Stimulated activated CD4-positive, alpha-beta T cell treated with anti-CD3 and anti-CD28 coated beads, Interleukin-12 subunit alpha, Interleukin-12 subunit beta, amount 100 ng/mL, for 24 hours (primary cell): ENCODE results near the gene OTOS.

Experiments
- DNase-seq, 2 experiments: peaks; one replicate each; pipeline ENCODE4 v3.0.0-alpha.2; 2020; ENCODE audit warnings: low read depth in 2 of 2

OTOS gene

GRCh38 chr2:240121675-240122074, 18.8 kb downstream of the OTOS start:
- DNase-seq: no peak

- DNase-seq: no peak
Observed at GRCh38 chr2:240121190-240121589, 19.3 kb downstream of the OTOS start.

DNA sequence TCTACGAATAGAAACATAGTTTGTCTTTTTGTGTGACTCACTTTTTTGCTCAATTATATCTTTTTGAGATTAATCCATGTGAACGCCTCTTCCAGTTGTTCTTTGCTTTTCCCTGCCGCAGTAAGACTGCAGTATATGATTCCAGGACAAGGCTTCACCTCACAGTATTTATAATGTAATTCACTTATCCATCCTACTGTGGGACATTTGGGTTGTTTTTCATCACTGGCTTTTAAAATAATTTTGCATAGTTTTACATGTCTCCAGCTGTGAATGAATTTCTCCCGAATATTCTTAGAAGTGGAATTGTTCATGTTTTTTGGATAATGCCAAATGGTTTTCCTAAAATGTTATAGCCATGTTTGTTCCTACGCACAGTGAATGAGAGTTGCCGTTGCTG, 26.2 kb downstream of the OTOS start:
- DNase-seq: no peak

GRCh38 chr2:240112914-240113690, 27.4 kb downstream of the OTOS start:
- no peak for DNase-seq

DNA sequence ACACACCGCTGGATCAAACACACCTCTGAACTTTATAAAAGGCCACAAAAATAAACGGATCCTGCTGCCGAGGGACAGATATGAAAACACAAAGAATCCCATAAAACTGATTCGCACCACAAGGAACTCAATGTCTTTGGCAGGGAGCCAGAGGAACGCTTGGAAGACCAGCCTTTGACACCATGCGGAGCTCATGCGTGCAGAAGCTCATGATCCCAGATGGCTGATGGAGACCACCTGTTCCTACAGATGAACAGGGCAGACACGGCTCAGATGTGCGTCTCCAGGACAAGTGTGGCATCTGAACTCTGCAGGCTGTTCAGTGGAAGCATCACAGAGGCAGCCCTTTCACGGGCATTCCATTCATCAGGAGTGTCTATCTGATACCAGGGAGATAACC, 29.2 kb downstream of the OTOS start:
- DNase-seq: no peak

- DNase-seq: no peak
Observed at GRCh38 chr2:240109386-240109785, 31.1 kb downstream of the OTOS start.

- no peak for DNase-seq
Observed at GRCh38 chr2:240107477-240107796, 33.0 kb downstream of the OTOS start.

GRCh38 chr2:240106765-240107476, 33.5 kb downstream of the OTOS start:
- DNase-seq: no peak

DNA sequence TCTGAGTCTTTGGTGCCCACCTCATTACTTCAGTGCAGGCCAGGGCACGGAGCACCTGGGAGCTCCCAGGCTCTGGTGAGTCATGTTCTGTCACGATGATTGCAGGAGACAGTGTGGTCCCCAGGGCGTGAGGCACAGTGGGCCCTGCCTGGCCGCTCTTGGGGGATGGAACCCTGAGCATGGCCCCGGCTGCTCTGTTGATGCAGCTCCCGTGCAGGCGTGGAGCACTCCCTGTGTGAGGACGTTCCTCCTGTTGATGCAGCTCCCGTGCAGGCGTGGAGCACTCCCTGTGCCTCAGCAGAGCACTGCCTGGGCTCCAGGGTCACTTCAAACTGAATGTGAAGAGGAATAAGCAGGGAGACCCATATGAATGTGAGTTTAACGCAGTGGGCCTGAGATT, 34.5 kb downstream of the OTOS start:
- DNase-seq: no peak

- DNase-seq: no peak
Observed at GRCh38 chr2:240103136-240103535, 37.3 kb downstream of the OTOS start.

DNA sequence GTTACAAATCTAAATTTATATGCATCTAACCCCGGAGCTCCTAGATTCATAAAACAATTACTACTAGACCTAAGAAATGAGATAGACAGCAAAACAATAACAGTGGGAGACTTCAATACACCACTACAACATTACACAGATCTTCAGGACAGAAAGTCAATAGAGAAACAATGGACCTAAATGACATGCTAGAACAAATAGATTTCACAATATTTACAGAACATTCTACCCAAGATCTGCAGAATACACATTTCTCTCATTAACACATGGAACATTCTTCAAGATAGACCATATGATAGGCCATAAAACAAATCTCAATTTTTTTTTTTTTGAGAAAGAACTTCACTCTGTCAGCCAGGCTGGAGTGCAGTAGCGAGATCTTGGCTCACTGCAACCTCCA, 42.1 kb downstream of the OTOS start:
- DNase-seq: no peak

DNA sequence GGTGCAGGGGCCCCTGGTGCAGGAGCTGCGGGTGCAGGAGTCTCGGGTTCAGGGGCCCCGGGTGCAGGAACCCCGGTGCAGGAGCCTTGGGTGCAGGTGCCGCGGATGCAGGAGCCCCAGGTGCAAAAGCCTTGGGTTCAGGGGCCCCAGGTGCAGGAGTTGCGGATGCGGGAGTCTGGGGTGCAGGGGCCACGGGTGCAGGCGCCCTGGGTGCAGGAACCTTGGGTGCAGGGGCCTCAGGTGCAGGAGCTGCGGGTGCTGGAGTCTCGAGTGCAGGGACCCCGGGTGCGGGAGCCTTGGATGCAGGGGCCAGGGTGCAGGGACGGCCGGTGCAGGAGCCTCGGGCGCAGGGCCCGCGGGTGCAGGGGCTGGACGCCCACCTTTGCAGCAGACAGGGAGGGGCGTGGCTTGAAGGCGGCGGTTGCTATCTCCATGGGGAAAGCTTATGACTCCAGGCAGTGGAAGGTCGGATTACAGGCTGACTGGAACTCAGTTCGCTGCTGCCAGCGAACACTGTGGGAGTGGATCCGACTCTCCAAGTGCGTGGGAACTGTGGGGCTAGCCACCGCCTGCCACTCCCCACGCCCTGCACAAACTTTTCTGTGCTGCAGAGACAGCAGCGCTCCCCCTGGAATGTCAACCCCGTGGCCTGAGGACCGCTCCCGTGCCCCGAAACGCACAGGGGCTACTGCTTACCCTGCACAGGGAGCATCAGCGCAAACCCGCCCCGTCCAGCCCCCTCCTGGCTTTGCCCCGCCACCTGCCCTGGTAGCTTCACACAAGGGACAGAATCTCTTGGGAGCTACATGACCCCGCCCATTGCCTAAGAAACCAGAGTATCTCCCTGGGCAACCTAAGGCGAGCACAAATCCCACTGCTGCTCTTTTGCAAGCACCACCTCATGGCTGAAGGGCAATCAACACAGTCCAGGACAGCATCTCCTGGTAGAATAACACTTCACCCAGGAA, 44.6 kb downstream of the OTOS start:
- DNase-seq: no peak

- DNase-seq: no peak
Observed at GRCh38 chr2:240089306-240089705, 51.2 kb downstream of the OTOS start.
